ENCODE measurements around the gene RNU6-9. TPM values are rescaled to one million over a fixed set of nuclear protein-coding genes. Genes with fewer than 3 reads are reported as not detected.

The RNU6-9 gene
- total and polyA plus RNA-seq, 2 of the 13 experiments (the other 11 are each of a cell fraction or from before 2014, with no cell fraction given), result under 0.01 TPM; not detected in 1

- TF ChIP-seq NR2F1 (CRISPR knock-in tag; IDR thresholded peaks at IDR 0.05) (no peak), SIN3A (IDR thresholded peaks at IDR 0.05; ENCODE audit: borderline replicate concordance, low read depth, low read length) (peak; percentile 66; the same call in 1 of the 2 replicates), ZNF674 (CRISPR knock-in tag; IDR thresholded peaks at IDR 0.05; ENCODE audit: low read depth) (no peak), ZNF790 (CRISPR knock-in tag; IDR thresholded peaks at IDR 0.05; ENCODE audit: borderline replicate concordance) (peak; percentile 77; the same call in 1 of the 2 replicates), ZBTB20 (CRISPR knock-in tag; IDR thresholded peaks at IDR 0.05; ENCODE audit: borderline replicate concordance, low read depth) (no peak), YEATS4 (CRISPR knock-in tag; IDR thresholded peaks at IDR 0.05; ENCODE audit: borderline replicate concordance) (peak; percentile 58), SRSF4 (IDR thresholded peaks at IDR 0.05; ENCODE audit: low read depth, low read length, poor library complexity, severe bottlenecking) (no peak), ZNF569 (CRISPR knock-in tag; IDR thresholded peaks at IDR 0.05; ENCODE audit: borderline replicate concordance) (no peak), ZFY (CRISPR knock-in tag; IDR thresholded peaks at IDR 0.05) (peak; percentile 74), ZBTB2 (CRISPR knock-in tag; IDR thresholded peaks at IDR 0.05; ENCODE audit: low read depth) (peak; percentile 72; the same call in 1 of the 2 replicates), ZNF17 (CRISPR knock-in tag; IDR thresholded peaks at IDR 0.05) (no peak), ZNF775 (CRISPR knock-in tag; IDR thresholded peaks at IDR 0.05; ENCODE audit: borderline replicate concordance) (no peak), ZNF879 (CRISPR knock-in tag; IDR thresholded peaks at IDR 0.05) (peak; percentile 60; the same call in 1 of the 2 replicates), XRCC5 (optimal IDR thresholded peaks at IDR 0.05; ENCODE audit: low read length) (peak; percentile 10), ELF3 (CRISPR knock-in tag; IDR thresholded peaks at IDR 0.05) (peak; percentile 13; the same call in 1 of the 2 replicates), ZNF33B (CRISPR knock-in tag; IDR thresholded peaks at IDR 0.05) (no peak), ZFP1 (CRISPR knock-in tag; IDR thresholded peaks at IDR 0.05) (no peak), NR1H2 (CRISPR knock-in tag; IDR thresholded peaks at IDR 0.05; ENCODE audit: borderline replicate concordance, low read depth) (no peak), POLR2AphosphoS5 (IDR thresholded peaks at IDR 0.05; ENCODE audit: low read depth, low read length) (0 out of 2 replicates have a peak, but pooled peaks have one; percentile 23), GABPB1 (CRISPR knock-in tag; IDR thresholded peaks at IDR 0.05) (peak; percentile 84)
- TF ChIP-seq, protein P1, sequence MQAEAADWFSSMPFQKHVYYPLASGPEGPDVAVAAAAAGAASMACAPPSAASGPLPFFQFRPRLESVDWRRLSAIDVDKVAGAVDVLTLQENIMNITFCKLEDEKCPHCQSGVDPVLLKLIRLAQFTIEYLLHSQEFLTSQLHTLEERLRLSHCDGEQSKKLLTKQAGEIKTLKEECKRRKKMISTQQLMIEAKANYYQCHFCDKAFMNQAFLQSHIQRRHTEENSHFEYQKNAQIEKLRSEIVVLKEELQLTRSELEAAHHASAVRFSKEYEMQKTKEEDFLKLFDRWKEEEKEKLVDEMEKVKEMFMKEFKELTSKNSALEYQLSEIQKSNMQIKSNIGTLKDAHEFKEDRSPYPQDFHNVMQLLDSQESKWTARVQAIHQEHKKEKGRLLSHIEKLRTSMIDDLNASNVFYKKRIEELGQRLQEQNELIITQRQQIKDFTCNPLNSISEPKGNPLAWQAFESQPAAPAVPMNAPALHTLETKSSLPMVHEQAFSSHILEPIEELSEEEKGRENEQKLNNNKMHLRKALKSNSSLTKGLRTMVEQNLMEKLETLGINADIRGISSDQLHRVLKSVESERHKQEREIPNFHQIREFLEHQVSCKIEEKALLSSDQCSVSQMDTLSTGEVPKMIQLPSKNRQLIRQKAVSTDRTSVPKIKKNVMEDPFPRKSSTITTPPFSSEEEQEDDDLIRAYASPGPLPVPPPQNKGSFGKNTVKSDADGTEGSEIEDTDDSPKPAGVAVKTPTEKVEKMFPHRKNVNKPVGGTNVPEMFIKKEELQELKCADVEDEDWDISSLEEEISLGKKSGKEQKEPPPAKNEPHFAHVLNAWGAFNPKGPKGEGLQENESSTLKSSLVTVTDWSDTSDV (CRISPR knock-in tag; IDR thresholded peaks at IDR 0.05), result no peak
Measured at GRCh38 chr19:913080-913748, 19.9 kb downstream of the RNU6-9 start, which contains the start of gene R3HDM4 (continued).

Data from HepG2 (cell line).